Measurements from ENCODE around the gene MAD1L1. TPM values are rescaled to one million over a fixed set of nuclear protein-coding genes. Genes with fewer than 3 reads are reported as not detected.

MAD1L1 gene
- total RNA-seq, 4 donors from 2014 or later: 60.3 to 149 (median 73.7) TPM

GRCh38 chr7:2253021-2253420, 20.3 kb upstream of the MAD1L1 start:
- no peak for DNase-seq (ENCODE audit: low spot score in 2 of 2)
- TF ChIP-seq CTCF (IDR thresholded peaks at IDR 0.05) (no peak), POLR2A (IDR thresholded peaks at IDR 0.05) (no peak), EP300 (IDR thresholded peaks at IDR 0.05) (no peak)
- no peaks in the 10 kb centered on the region for H3K27me3 ChIP-seq
- H3K9me3 ChIP-seq: no peaks in the 10 kb centered on the region
- no peak overlapping the region for H3K4me3 ChIP-seq
- H3K36me3 ChIP-seq: peaks cover 0 to 66% (median 0%) of the 10 kb centered on the region in 3 donors
- H3K4me1 ChIP-seq: peaks cover 0 to 16% (median 3%) of the 10 kb centered on the region in 4 donors
- H3K27ac ChIP-seq: no peak overlapping the region
- WGBS, 2 donors: 84 to 96% methylated on average over 7 to 8 of the region's 9 CpGs

DNA sequence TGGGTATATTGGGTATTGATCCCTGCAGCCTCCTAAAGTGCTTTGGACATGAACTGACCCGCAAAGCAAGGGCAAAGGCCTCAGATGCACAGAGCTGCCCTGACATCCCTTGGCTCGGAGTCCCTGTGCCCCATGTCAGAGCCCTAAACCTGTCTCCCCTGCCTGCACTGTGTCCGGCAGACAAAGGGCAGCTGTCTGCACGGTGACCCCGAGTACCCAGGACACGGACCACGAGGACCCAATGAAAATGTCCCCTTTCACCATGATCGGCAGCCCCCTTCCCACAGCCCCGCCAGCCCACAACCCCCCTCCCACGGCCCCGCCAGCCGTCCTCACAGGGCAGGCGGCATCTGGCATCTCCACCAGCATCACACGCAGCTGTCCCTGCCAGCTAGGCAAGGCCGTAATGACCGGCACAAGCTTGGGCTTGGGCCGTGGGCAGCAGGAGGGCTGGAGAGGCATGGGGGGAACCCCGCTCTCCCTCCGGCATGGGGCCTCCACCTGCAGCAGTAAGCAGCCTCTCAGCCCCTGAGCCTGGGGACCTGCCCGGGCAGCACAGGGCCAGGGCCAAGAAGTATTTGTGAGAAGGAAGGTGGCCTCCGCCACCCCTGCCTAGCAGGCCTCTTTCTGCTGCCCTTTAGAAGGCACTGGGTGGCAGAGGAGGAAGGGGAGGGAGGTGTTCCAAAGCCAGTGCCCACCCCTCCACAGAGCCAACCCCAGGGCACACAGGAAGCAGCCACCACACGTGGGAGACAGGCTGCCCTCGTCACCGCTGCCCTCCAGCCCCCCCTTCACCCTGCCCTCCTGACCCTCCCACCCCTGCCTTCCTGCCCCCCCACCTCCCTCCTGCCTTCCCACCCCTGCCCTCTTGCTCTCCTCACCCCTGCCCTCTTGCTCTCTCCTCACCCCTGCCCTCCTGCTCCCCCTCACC, 19.4 kb upstream of the MAD1L1 start:
- H3K27me3 ChIP-seq: no peaks in the 10 kb centered on the region
- no peak for DNase-seq (ENCODE audit: low spot score in 2 of 2)
- 52 to 59% methylated on average over 19 to 20 of the region's 24 CpGs for WGBS, 2 donors
- peaks cover 0 to 16% (median 3%) of the 10 kb centered on the region in 4 donors for H3K4me1 ChIP-seq
- no peak overlapping the region for H3K4me3 ChIP-seq
- no peaks in the 10 kb centered on the region for H3K9me3 ChIP-seq
- peak overlapping the region in 1 of 4 donors; percentile 33 for H3K27ac ChIP-seq
- TF ChIP-seq CTCF (IDR thresholded peaks at IDR 0.05): no peak
- no peak for TF ChIP-seq EP300 (IDR thresholded peaks at IDR 0.05)
- H3K36me3 ChIP-seq: peaks cover 0 to 58% (median 0%) of the 10 kb centered on the region in 3 donors

DNA sequence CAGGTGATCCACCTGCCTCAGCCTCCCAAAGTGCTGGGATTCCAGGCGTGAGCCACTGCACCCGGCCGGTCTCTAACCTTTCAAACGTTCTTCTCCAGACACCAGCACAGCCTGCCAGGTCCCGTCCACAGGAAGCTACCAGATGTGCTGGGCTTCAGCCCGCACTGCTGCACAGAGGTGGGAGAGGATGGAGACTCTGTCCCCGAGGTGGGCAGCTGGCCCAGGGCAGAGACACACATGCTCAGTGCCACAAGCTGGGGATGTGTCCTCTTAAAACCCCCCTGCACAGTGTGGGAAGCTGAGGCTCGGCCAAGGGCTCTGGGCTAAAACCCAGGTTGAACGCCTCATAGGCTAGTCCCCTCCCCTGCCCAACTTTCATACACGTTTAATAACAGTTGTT, 18.6 kb upstream of the MAD1L1 start:
- 67 to 77% methylated on average over 7 to 10 of the region's 10 CpGs for whole genome bisulfite sequencing, 2 donors
- TF ChIP-seq EP300 (IDR thresholded peaks at IDR 0.05): no peak
- no peak for TF ChIP-seq POLR2A (IDR thresholded peaks at IDR 0.05)
- no peak for TF ChIP-seq CTCF (IDR thresholded peaks at IDR 0.05)
- no peak overlapping the region for H3K4me3 ChIP-seq

DNA sequence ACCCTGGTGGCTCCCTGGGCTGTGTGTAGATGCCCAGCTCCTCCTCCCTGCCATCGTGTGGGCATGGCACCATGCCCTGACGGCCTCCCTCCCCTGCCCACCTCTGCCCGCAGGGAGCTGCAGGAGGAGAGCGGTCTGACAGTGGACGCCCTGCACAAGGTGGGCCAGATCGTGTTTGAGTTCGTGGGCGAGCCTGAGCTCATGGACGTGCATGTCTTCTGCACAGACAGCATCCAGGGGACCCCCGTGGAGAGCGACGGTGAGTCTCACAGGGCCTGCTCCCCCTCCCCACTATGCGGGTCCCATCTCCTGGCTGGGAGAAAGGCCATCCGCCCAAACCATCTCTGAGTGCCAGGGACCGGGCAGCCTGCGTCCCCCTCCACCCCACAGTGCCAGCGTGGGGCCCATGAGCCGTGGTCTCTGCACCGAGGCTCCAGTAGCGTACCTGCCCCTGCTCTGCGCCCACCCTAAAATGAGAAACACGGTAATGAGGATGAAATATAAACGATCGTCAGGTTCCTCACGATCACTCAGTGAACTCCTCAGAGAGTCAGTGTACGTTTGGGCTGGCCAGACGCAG, 17.1 kb upstream of the MAD1L1 start:
- TF ChIP-seq POLR2A (IDR thresholded peaks at IDR 0.05) (no peak), CTCF (IDR thresholded peaks at IDR 0.05) (no peak), EP300 (IDR thresholded peaks at IDR 0.05) (no peak)
- no peak for DNase-seq (ENCODE audit: low spot score in 2 of 2)
- H3K36me3 ChIP-seq: peaks cover 0 to 35% (median 0%) of the 10 kb centered on the region in 3 donors
- H3K27ac ChIP-seq: peak overlapping the region in 1 of 4 donors; percentile 75
- H3K4me1 ChIP-seq: peaks cover 0 to 16% (median 3%) of the 10 kb centered on the region in 4 donors
- no peak overlapping the region for H3K4me3 ChIP-seq
- no peaks in the 10 kb centered on the region for H3K27me3 ChIP-seq
- WGBS, 2 donors: 69 to 73% methylated on average over 13 to 18 of the region's 27 CpGs
- H3K9me3 ChIP-seq: no peaks in the 10 kb centered on the region

More for the DNA sequence above, 18.6 kb upstream of the MAD1L1 start:
- H3K27ac ChIP-seq: no peak overlapping the region
- H3K9me3 ChIP-seq: no peaks in the 10 kb centered on the region
- no peaks in the 10 kb centered on the region for H3K27me3 ChIP-seq
- H3K36me3 ChIP-seq: peaks cover 0 to 51% (median 0%) of the 10 kb centered on the region in 3 donors
- no peak for DNase-seq (ENCODE audit: low spot score in 2 of 2)
- H3K4me1 ChIP-seq: peaks cover 0 to 16% (median 3%) of the 10 kb centered on the region in 4 donors
